HG02588 (cell line): ENCODE measurements around the gene TFPI.

Experiments
- ATAC-seq: cut with Tn5 transposase; IDR thresholded peaks from one replicate; pipeline ENCODE4 v1.9.1; 2021; ENCODE audit warnings: mild to moderate bottlenecking, moderate library complexity; ENCODE audit not compliant: unreplicated experiment

The TFPI gene

GRCh38 chr2:187470698-187471097, 83.5 kb downstream of the TFPI start:
- ATAC-seq, result no peak

- ATAC-seq, result no peak
Measured at GRCh38 chr2:187469538-187469937, 84.7 kb downstream of the TFPI start.

GRCh38 chr2:187468262-187468661, 86.0 kb downstream of the TFPI start:
- no peak for ATAC-seq

- no peak for ATAC-seq
Measured at GRCh38 chr2:187466129-187466792, 88.0 kb downstream of the TFPI start.

GRCh38 chr2:187462839-187463238, 91.4 kb downstream of the TFPI start:
- no peak for ATAC-seq

- no peak for ATAC-seq
Measured at GRCh38 chr2:187461294-187462261, 92.7 kb downstream of the TFPI start.

- no peak for ATAC-seq
Measured at GRCh38 chr2:187459256-187459655, 95.0 kb downstream of the TFPI start.

GRCh38 chr2:187453078-187453641, 101.1 kb downstream of the TFPI start:
- no peak for ATAC-seq

GRCh38 chr2:187451510-187451909, 102.7 kb downstream of the TFPI start:
- ATAC-seq, result no peak

GRCh38 chr2:187447336-187447735, 106.9 kb downstream of the TFPI start:
- no peak for ATAC-seq

GRCh38 chr2:187446711-187447110, 107.5 kb downstream of the TFPI start:
- no peak for ATAC-seq

- ATAC-seq, result no peak
Measured at GRCh38 chr2:187445051-187445450, 109.2 kb downstream of the TFPI start.

- ATAC-seq, result no peak
Measured at GRCh38 chr2:187442778-187443177, 111.5 kb downstream of the TFPI start.

GRCh38 chr2:187442378-187442777, 111.9 kb downstream of the TFPI start:
- ATAC-seq, result no peak

GRCh38 chr2:187440101-187440675, 114.0 kb downstream of the TFPI start:
- no peak for ATAC-seq

GRCh38 chr2:187438455-187438854, 115.8 kb downstream of the TFPI start:
- no peak for ATAC-seq

- ATAC-seq, result no peak
Measured at GRCh38 chr2:187435756-187436155, 118.5 kb downstream of the TFPI start.

GRCh38 chr2:187435078-187435477, 119.2 kb downstream of the TFPI start:
- ATAC-seq, result no peak

GRCh38 chr2:187434342-187434785, 119.9 kb downstream of the TFPI start:
- ATAC-seq, result no peak

- ATAC-seq, result no peak
Measured at GRCh38 chr2:187431911-187432310, 122.3 kb downstream of the TFPI start.

- no peak for ATAC-seq
Measured at GRCh38 chr2:187429989-187430388, 124.2 kb downstream of the TFPI start.
